ENCODE results near the gene LHX4. TPM values are rescaled to one million over a fixed set of nuclear protein-coding genes. Genes with fewer than 3 reads are reported as not detected.

Gene LHX4
- total RNA-seq, 1 donor from 2014 or later: 2.1 TPM

- H3K4me1 Mint-ChIP-seq (ENCODE audit: low read depth, unreplicated experiment): peaks cover 10% of the 10 kb centered on the region
- DNase-seq: no peak
- H3K4me3 Mint-ChIP-seq (ENCODE audit: unreplicated experiment): no peak overlapping the region
- no peaks in the 10 kb centered on the region for H3K36me3 Mint-ChIP-seq (ENCODE audit: unreplicated experiment)
- TF ChIP-seq CTCF (IDR thresholded peaks at IDR 0.05; ENCODE audit: partially characterized antibody, unreplicated experiment): no peak
- no peaks in the 10 kb centered on the region for H3K27me3 Mint-ChIP-seq (ENCODE audit: unreplicated experiment)
- no peak overlapping the region for H3K27ac Mint-ChIP-seq (ENCODE audit: unreplicated experiment)
- H3K9me3 Mint-ChIP-seq (ENCODE audit: unreplicated experiment): no peaks in the 10 kb centered on the region
Observed at GRCh38 chr1:180283098-180283497, 53.0 kb downstream of the LHX4 start.

GRCh38 chr1:180286417-180286816 is 56.4 kb downstream of the LHX4 start:
- H3K27ac Mint-ChIP-seq (ENCODE audit: unreplicated experiment): no peak overlapping the region
- no peak for TF ChIP-seq CTCF (IDR thresholded peaks at IDR 0.05; ENCODE audit: partially characterized antibody, unreplicated experiment)
- no peak overlapping the region for H3K4me3 Mint-ChIP-seq (ENCODE audit: unreplicated experiment)

GRCh38 chr1:180287988-180288705 is 58.1 kb downstream of the LHX4 start:
- Mint-ChIP-seq H3K27ac (ENCODE audit: unreplicated experiment) (no peak overlapping the region), H3K4me1 (ENCODE audit: low read depth, unreplicated experiment) (no peaks in the 10 kb centered on the region), H3K9me3 (ENCODE audit: unreplicated experiment) (no peaks in the 10 kb centered on the region), H3K36me3 (ENCODE audit: unreplicated experiment) (peaks cover 8% of the 10 kb centered on the region), H3K27me3 (ENCODE audit: unreplicated experiment) (no peaks in the 10 kb centered on the region), H3K4me3 (ENCODE audit: unreplicated experiment) (no peak overlapping the region)
- TF ChIP-seq CTCF (IDR thresholded peaks at IDR 0.05; ENCODE audit: partially characterized antibody, unreplicated experiment): no peak
- DNase-seq: no peak

More at GRCh38 chr1:180286417-180286816, 56.4 kb downstream of the LHX4 start:
- Mint-ChIP-seq H3K9me3 (ENCODE audit: unreplicated experiment) (no peaks in the 10 kb centered on the region), H3K27me3 (ENCODE audit: unreplicated experiment) (no peaks in the 10 kb centered on the region), H3K36me3 (ENCODE audit: unreplicated experiment) (no peaks in the 10 kb centered on the region), H3K4me1 (ENCODE audit: low read depth, unreplicated experiment) (peaks cover 6% of the 10 kb centered on the region)
- DNase-seq: no peak

GRCh38 chr1:180288940-180289339 is 58.9 kb downstream of the LHX4 start:
- Mint-ChIP-seq H3K36me3 (ENCODE audit: unreplicated experiment) (peaks cover 8% of the 10 kb centered on the region), H3K9me3 (ENCODE audit: unreplicated experiment) (no peaks in the 10 kb centered on the region), H3K4me3 (ENCODE audit: unreplicated experiment) (no peak overlapping the region), H3K4me1 (ENCODE audit: low read depth, unreplicated experiment) (no peaks in the 10 kb centered on the region), H3K27me3 (ENCODE audit: unreplicated experiment) (no peaks in the 10 kb centered on the region), H3K27ac (ENCODE audit: unreplicated experiment) (no peak overlapping the region)
- TF ChIP-seq CTCF (IDR thresholded peaks at IDR 0.05; ENCODE audit: partially characterized antibody, unreplicated experiment): no peak
- DNase-seq: no peak

GRCh38 chr1:180290265-180291001 is 60.4 kb downstream of the LHX4 start:
- no peak for TF ChIP-seq CTCF (IDR thresholded peaks at IDR 0.05; ENCODE audit: partially characterized antibody, unreplicated experiment)
- Mint-ChIP-seq H3K27me3 (ENCODE audit: unreplicated experiment) (no peaks in the 10 kb centered on the region), H3K4me1 (ENCODE audit: low read depth, unreplicated experiment) (no peaks in the 10 kb centered on the region), H3K27ac (ENCODE audit: unreplicated experiment) (no peak overlapping the region), H3K4me3 (ENCODE audit: unreplicated experiment) (no peak overlapping the region), H3K36me3 (ENCODE audit: unreplicated experiment) (peaks cover 8% of the 10 kb centered on the region), H3K9me3 (ENCODE audit: unreplicated experiment) (peaks cover 2% of the 10 kb centered on the region)
- no peak for DNase-seq

Data from glutamatergic neuron (in vitro differentiated cells).